ENCODE measurements around the gene AMPD3.

The AMPD3 gene

DNA sequence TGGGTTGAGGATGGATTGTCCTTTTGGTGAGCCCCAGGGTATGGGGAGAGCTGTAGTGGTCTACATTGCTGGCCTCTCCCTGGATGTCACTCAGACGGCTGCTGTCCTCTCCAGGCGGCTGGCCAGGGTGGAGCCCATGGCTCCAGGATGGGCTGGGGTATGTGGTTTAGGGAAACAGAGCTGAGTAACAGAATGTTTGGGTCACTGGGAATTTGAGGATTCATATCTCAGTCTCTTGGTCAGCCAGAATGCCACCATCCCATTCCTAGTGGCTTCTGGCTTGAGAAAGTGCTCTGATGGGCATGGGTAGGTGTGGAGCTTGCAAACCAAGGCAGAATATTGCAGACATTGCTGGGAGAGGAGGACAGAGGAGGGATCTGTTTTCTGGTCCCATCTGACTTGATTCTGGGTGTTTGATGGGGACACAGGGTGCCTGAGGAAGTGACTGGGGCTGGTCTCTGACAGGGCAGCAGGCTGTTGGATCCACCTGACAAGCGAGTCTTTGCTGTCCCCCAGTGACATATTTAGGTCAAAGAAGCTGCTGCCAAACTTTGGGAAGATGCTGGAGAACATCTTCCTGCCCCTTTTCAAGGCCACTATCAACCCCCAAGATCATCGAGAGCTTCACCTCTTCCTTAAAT, 41.4 kb downstream of the AMPD3 start:
- no peak overlapping the region for H3K4me3 ChIP-seq (ENCODE audit: low read length)
- no peak for TF ChIP-seq ZNF274 (IDR thresholded peaks at IDR 0.05; ENCODE audit: low read depth, low read length)

DNA sequence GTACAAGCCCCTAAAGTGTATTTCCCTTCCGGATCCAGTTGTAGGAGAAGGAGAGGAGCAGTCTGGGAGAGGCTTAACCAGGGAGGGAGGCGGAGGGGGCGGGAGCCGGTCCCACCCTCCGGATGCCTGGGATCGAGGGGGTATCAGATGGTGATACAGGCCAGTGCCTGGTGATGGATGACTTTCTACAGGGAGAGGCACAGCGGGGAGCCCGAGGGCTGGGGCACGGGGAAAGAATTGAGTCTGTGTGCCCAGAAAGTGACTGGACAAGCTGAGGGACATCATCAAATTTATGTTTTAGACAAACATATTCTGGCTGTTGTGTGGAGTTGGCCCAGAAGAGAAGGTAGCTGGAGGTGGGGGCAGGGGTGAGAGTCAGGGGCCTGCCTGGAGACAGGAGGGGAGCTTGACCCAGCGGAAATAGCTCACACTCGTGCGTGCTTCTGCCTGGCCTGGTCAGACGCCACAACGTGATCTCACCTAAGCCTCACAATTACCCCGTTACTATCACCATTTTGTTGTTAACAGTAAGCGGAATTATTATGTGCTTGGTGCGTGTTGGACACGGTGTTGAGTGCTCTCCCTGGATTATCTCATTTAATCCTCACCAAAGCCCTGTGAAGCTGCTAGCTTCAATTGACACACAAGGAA, 42.4 kb downstream of the AMPD3 start:
- TF ChIP-seq ZNF274 (IDR thresholded peaks at IDR 0.05; ENCODE audit: low read depth, low read length) = no peak

DNA sequence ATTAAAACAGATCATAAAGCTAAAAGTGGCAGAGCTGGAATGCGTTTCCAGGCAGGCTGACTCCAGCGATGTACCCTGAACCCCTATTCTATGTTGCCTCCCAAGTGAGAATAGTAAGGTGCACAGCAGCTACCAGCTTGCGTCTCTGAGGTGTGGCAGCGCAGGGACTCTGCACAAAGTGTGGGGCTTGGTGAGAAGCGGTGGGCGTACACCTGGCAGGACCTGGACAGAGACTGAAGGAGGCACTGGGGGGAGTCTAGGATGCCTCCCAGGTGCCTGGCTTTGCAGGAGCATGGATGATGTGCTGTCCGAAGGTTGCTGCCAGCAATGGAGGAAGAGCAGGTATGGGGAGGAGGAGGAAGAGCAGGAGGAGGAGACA, 42.9 kb downstream of the AMPD3 start:
- no peak overlapping the region for H3K4me3 ChIP-seq (ENCODE audit: low read length)
- TF ChIP-seq ZNF274 (IDR thresholded peaks at IDR 0.05; ENCODE audit: low read depth, low read length) = no peak

More for the DNA sequence above, 42.4 kb downstream of the AMPD3 start:
- no peak overlapping the region for H3K4me3 ChIP-seq (ENCODE audit: low read length)

DNA sequence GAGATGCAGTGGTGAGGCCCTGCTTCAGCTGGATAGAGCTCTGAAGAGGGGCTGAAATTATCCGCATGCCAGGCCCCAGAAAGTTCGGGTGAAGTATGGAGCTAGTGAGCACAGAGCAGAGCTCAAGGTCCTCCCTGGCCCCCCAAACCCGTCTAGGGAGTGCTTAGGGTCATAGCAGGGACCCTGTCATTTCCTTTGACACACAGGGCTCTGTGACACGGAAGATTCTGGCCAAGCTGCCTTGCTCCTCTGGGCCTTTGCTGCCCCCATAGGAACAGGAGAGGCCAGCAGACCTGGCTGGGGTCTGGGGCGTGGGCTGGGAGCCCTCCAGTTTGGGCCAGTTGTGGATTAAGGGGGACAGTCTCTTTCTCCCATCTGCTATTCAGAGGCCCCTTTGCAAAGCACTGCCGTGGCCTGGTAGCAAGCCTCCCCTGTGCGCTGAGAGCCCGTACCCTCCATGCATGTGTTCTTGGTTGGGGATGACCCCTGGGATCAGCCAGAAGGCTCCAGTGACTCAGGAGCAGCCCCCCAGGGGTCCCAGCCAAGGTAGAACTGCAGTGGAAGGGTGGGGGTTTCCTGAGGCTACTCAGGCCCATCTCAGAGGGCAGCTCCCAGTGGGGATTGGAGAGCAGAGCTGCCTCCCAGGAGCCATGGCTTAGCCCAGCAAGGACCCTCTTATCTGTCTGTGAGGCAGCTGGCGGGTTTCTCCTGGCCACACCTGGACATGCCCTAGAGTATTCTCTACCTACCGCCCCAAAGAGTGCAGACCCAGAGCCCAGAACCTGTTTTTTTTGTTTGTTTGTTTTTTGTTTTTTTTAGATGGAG, 43.6 kb downstream of the AMPD3 start:
- TF ChIP-seq ZNF274 (IDR thresholded peaks at IDR 0.05; ENCODE audit: low read depth, low read length) = no peak

DNA sequence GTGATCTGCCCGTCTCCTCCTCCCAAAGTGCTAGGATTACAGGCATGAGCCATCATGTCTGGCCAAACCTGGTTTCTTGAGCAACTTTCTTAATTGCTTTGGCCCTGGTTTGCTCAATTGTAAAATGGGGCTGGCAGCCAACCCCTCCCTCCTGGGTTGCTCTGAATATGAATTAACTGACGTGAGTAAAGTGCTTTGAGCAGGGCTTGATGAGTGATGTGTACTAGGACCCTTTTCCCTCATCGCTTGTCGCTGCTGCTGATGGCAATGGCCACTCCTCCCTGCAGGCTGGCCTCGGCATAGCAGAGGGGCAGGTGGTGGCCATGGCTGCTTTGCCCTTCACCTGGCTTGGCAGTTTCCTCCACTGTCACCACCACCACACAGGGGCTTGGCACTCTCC, 44.4 kb downstream of the AMPD3 start:
- H3K4me3 ChIP-seq (ENCODE audit: low read length) = no peak overlapping the region
- TF ChIP-seq ZNF274 (IDR thresholded peaks at IDR 0.05; ENCODE audit: low read depth, low read length) = no peak

More for the DNA sequence above, 43.6 kb downstream of the AMPD3 start:
- no peak overlapping the region for H3K4me3 ChIP-seq (ENCODE audit: low read length)

DNA sequence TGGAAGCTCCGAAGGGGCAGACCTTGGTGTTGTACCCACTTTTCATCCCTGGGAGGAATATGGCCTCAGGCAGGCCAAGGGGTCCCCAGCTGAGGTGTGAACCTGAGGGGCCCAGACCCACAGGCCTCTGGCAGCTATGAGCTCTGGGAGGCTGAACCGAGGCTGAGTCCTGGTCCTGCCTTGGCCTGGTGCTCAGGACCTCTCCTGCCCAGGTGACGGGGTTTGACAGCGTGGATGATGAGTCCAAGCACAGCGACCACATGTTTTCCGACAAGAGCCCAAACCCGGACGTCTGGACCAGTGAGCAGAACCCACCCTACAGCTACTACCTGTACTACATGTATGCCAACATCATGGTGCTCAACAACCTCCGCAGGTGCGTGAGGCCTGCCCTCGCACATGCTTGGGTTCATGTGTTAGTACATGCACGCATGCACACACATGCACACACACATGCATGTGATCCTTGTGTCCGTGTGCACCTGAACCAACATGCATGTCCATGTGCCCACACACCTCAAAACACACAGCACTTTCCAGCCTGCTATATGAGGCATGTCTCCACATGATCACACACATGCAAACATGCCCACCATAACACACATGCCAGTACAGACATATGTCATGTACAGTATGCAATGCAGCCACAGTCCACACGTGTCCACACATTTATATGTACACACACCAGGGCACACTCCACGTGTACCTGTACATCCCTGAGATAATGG, 45.0 kb downstream of the AMPD3 start:
- H3K4me3 ChIP-seq (ENCODE audit: low read length) = no peak overlapping the region
- no peak for TF ChIP-seq ZNF274 (IDR thresholded peaks at IDR 0.05; ENCODE audit: low read depth, low read length)

DNA sequence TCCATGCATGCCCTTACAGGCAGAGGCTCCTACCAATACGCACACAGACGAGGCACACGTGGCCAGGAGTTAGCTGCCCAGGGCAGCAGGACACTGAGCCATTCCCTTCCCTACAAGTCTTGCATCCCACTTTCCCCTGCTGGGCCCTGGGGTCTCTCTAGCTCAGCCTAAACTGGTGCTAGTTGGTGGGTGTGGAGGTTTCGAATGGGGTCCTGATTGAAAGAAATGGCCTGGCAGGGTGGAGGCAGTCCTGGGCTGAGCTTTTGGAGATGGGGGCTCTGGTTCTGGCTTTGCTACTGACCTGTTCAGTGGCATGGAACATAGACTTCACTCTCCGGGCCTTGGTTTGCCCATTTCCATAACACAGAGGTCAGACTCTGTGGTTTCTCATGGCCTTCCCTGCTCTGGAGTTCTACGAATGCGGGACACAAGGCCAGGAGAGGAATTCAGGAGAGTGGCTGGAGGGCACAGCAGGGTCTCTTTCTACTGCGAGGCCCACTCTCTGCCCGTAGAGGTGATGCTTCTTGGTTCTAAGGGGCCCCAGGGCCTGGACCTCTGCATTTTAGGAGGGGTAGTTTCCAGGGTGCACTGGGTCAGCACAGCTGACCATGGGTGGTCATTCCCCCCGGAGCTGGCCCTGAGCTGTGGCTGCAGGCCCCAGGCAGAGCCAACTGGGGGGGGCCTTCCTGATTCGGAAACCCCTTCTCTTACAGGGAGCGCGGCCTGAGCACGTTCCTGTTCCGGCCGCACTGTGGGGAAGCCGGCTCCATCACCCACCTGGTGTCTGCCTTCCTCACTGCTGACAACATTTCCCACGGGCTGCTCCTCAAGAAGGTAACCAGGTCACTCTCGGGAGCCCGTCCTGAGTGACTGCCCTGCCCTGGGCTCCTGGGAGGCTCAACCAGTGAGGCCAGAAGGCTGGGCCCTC, 46.0 kb downstream of the AMPD3 start:
- TF ChIP-seq ZNF274 (IDR thresholded peaks at IDR 0.05; ENCODE audit: low read depth, low read length) = no peak

DNA sequence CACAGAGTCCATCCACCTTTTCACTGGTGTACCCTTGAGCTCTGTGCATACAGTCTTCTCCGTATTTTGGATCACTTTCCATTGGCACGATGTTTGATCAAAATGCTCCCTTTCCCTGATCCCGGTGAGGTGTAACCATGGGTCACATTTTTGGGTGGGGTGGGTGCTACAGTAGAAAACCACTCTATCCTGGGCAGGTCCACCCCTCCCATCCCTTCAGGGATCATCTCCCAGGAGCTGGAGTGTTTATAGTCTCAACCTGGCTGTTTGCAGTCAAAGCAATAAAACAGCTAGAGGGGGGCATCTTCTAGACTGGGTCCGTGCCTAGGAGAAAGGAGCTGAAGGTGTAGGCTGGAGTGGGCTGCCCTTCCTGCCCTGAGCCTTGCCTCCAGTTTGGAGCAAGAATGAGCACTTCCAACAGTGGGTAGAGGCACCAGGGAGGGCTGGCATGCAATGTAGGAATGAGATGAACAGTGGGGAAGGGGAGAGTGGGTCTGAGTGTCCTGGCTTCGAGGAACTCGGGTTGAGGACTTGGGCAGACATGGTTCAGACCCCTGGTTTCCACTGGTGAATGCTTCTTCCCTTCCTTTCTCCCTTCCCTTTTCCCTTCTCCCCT, 47.1 kb downstream of the AMPD3 start:
- TF ChIP-seq ZNF274 (IDR thresholded peaks at IDR 0.05; ENCODE audit: low read depth, low read length) = no peak
- H3K4me3 ChIP-seq (ENCODE audit: low read length) = no peak overlapping the region

More for the DNA sequence above, 46.0 kb downstream of the AMPD3 start:
- no peak overlapping the region for H3K4me3 ChIP-seq (ENCODE audit: low read length)

DNA sequence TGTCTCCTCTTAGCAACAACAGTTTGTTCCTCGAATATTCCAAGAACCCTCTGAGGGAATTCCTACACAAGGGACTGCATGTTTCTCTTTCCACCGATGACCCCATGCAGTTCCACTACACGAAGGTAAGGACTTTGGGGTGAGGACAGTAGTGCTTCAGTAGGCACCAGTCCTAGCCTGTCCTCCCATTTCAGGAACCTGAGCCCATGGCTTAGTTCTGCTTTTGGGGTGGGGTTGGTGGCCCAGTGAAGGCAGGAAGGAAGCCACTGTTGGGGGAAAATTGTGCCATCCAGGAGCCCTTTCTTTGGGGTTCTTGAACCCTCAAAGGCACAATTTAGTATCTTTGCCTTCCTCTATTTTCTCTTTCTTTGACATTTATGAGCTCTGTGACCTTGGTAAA, 47.7 kb downstream of the AMPD3 start:
- H3K4me3 ChIP-seq (ENCODE audit: low read length) = no peak overlapping the region
- TF ChIP-seq ZNF274 (IDR thresholded peaks at IDR 0.05; ENCODE audit: low read depth, low read length) = no peak

DNA sequence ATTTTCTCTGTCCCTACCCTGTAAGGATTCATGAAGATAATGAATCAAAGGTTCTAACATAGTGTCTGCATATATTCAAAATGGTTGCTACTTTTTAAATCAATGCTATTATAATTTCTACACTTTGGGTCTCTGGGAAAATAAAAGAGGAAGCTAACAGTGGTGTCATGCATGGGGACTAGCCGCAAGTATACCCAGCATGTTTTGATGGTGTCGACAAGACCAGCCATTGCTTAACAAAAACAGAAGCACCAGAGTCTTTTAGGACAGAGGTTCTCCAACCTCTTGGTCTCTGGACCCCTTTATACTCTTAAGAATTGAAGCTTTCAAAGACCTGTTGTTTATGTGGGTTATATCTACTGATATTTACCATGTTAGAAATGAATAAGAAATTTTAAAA, 48.2 kb downstream of the AMPD3 start:
- TF ChIP-seq ZNF274 (IDR thresholded peaks at IDR 0.05; ENCODE audit: low read depth, low read length) = no peak
- no peak overlapping the region for H3K4me3 ChIP-seq (ENCODE audit: low read length)

DNA sequence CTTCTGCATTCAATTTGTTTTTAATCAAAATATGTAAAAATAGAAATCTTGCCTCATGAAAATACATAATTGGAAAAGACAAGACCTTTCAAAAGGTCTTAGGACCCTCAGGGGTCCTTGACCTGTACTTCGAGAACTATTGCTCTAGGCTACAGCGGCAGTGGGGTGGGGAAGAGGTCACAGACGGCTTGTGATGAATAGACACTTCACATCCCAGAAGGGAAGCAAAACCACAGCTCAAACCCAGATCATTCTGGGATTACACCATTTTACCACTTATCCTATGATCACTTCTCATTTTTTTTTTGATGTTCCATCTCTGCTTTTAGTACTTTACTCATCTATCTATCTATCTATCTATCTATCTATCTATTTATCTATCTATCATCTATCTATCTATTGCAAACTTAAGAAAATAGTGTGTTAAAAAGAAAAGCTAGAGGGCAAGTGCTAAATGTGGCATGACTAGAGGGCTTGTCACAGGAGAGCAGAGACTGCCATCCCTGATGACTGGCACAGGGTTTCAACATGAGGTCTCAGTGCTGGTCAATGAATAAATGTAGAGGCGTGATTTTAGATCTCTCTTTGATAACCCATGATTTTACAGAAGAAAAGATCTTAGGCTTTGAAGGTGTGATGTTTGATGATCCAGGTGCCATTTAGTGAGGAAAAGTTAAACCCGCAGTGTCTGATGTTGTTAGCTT, 48.9 kb downstream of the AMPD3 start:
- TF ChIP-seq ZNF274 (IDR thresholded peaks at IDR 0.05; ENCODE audit: low read depth, low read length) = no peak
- no peak overlapping the region for H3K4me3 ChIP-seq (ENCODE audit: low read length)

DNA sequence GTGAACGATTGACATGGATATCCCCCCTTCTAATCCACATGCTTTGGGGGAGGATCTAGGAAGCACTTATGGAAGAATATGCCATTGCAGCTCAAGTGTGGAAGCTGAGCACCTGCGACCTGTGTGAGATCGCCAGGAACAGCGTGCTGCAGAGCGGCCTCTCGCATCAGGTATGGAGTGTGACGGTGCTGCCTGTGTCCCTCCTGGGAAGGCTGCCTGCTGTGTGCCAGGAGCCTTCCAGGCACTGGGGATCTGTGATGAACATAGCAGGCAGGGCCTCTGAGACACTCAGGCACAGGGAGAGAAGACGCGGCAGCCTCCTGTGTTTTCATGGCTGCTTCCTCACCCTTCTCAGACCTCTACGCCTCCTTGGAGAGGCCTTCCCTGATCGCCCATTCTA, 49.4 kb downstream of the AMPD3 start:
- TF ChIP-seq ZNF274 (IDR thresholded peaks at IDR 0.05; ENCODE audit: low read depth, low read length) = no peak
- no peak overlapping the region for H3K4me3 ChIP-seq (ENCODE audit: low read length)
